Esophagus muscularis mucosa (tissue), 4 donors: ENCODE measurements around the gene HOXB7. TPM values are rescaled to one million over a fixed set of nuclear protein-coding genes. Genes with fewer than 3 reads are reported as not detected.

Source experiments
- DNase-seq: peaks from one replicate; pipeline ENCODE4 v3.0.0-alpha.2; 2017; ENCODE audit errors: extremely low spot score
- H3K27ac ChIP-seq, 4 donors: fragments of 200-600 bp; sonication (generic); replicated peaks in 1 of 4; 1 replicate in 3 of 4; 2 replicates in 1 of 4; pipeline ENCODE4 v1.5.1; 2016 to 2019; ENCODE audit warnings: mild to moderate bottlenecking in 1 of 4
- H3K27me3 ChIP-seq, 4 donors: fragments of 200-600 bp; sonication (generic); one replicate each; pipeline versions ENCODE4 v1.5.1 to v1.6.0; 2016 to 2019
- H3K36me3 ChIP-seq, 4 donors: fragments of 200-600 bp; sonication (generic); one replicate each; pipeline ENCODE4 v1.5.1; 2016 to 2019
- H3K4me1 ChIP-seq, 4 donors: fragments of 200-600 bp; sonication (generic); one replicate each; pipeline ENCODE4 v1.5.1; 2016 to 2019
- H3K4me3 ChIP-seq, 4 donors: fragments of 200-600 bp; sonication (generic); 1 replicate in 2 of 4; 2 replicates in 2 of 4; pipeline ENCODE4 v1.5.1; 2016 to 2019; ENCODE audit warnings: mild to moderate bottlenecking in 4 of 4, moderate library complexity in 1 of 4
- H3K9me3 ChIP-seq, 4 donors: fragments of 200-600 bp; sonication (generic); 1 replicate in 3 of 4; 2 replicates in 1 of 4; pipeline ENCODE4 v1.5.1; 2016 to 2019
- CTCF ChIP-seq, 3 experiments: fragments of 200-600 bp in 2 of 3; fragments of 450-650 bp in 1 of 3; sonication (generic) in 2 of 3; IDR thresholded peaks; one replicate each; pipeline ENCODE4 v1.5.1; 2017 to 2019; ENCODE audit warnings: antibody characterized with exemption in 3 of 3, mild to moderate bottlenecking in 2 of 3, moderate library complexity in 1 of 3
- EP300 ChIP-seq: sonication (generic); formaldehyde crosslinking; IDR thresholded peaks from one replicate; pipeline ENCODE4 v1.6.1; 2017; ENCODE audit warnings: antibody characterized with exemption
- POLR2A ChIP-seq: fragments of 450-650 bp; IDR thresholded peaks from one replicate; pipeline ENCODE4 v1.6.1; 2017; ENCODE audit warnings: antibody characterized with exemption, moderate library complexity, mild to moderate bottlenecking, low read depth
- POLR2AphosphoS5 ChIP-seq, 2 donors: sonication (generic); formaldehyde crosslinking; IDR thresholded peaks; one replicate each; pipeline ENCODE4 v1.6.1; 2017; ENCODE audit warnings: antibody characterized with exemption in 2 of 2
- WGBS: methylation state at CpG from one replicate; pipeline ENCODE4 v1.1.5; 2018; 5-methylcytosine and 5-hydroxymethylcytosine counted together
- intact Hi-C: fragments of 100-400 bp; cut with DNase I; formaldehyde crosslinking; loops from one replicate; pipeline ENCODE4 v1.15.1; 2023
- total RNA-seq, 4 donors: library from RNA; depleted of rRNA; stranded (reverse); fragments of >200 nt; gene quantifications; one replicate each; pipeline versions ENCODE4 v1.1.0 to v1.2.1, GENCODE V29; 2016

The HOXB7 gene
- total RNA-seq, 4 donors from 2014 or later = 0.52 to 1.7 (median 0.66) TPM

GRCh38 chr17:48611681-48612455 is 1.1 kb upstream of the HOXB7 start:
- TF ChIP-seq POLR2A (no peak), EP300 (no peak), POLR2AphosphoS5 (IDR thresholded peaks at IDR 0.05) (no peak), CTCF (IDR thresholded peaks at IDR 0.05) (no peak)
- no peaks in the 10 kb centered on the region for H3K9me3 ChIP-seq
- no peaks in the 10 kb centered on the region for H3K36me3 ChIP-seq
- peak overlapping the region; percentile 45 to 63 (median 50) for H3K4me3 ChIP-seq
- intact Hi-C loops = no loop called here
- DNase-seq = no peak
- no peak overlapping the region for H3K27ac ChIP-seq
- peaks cover 38 to 100% (median 92%) of the 10 kb centered on the region in 4 donors for H3K27me3 ChIP-seq
- WGBS = 6% methylated on average over 31 of the region's 36 CpGs
- H3K4me1 ChIP-seq = peaks cover 47 to 54% (median 52%) of the 10 kb centered on the region in 4 donors

GRCh38 chr17:48611213-48611612 is 396 bp upstream of the HOXB7 start:
- peak overlapping the region; percentile 45 to 63 (median 50) for H3K4me3 ChIP-seq
- no peaks in the 10 kb centered on the region for H3K36me3 ChIP-seq
- H3K4me1 ChIP-seq = peaks cover 47 to 54% (median 52%) of the 10 kb centered on the region in 4 donors
- no peak for TF ChIP-seq CTCF (IDR thresholded peaks at IDR 0.05)
- no peak for TF ChIP-seq POLR2AphosphoS5 (IDR thresholded peaks at IDR 0.05)
- TF ChIP-seq POLR2A = no peak
- no peak for TF ChIP-seq EP300
- DNase-seq = no peak
- intact Hi-C loops = no loop called here
- H3K27ac ChIP-seq = no peak overlapping the region
- H3K27me3 ChIP-seq = peaks cover 36 to 100% (median 92%) of the 10 kb centered on the region in 4 donors
- WGBS = 5% methylated on average over 22 of the region's 22 CpGs
- no peaks in the 10 kb centered on the region for H3K9me3 ChIP-seq

GRCh38 chr17:48609759-48610281 is 997 bp downstream of the HOXB7 start:
- peaks cover 47 to 54% (median 51%) of the 10 kb centered on the region in 4 donors for H3K4me1 ChIP-seq
- DNase-seq = no peak
- 9% methylated on average over 14 of the region's 15 CpGs for WGBS
- H3K36me3 ChIP-seq = no peaks in the 10 kb centered on the region
- no peaks in the 10 kb centered on the region for H3K9me3 ChIP-seq
- TF ChIP-seq CTCF (IDR thresholded peaks at IDR 0.05) (no peak), POLR2AphosphoS5 (IDR thresholded peaks at IDR 0.05) (no peak), EP300 (no peak), POLR2A (no peak)
- peaks cover 41 to 100% (median 92%) of the 10 kb centered on the region in 4 donors for H3K27me3 ChIP-seq
- H3K4me3 ChIP-seq = peak overlapping the region; percentile 45 to 63 (median 50)
- peak overlapping the region in 1 of 4 donors; percentile 20 for H3K27ac ChIP-seq
- intact Hi-C loops = no loop called here

GRCh38 chr17:48609033-48609432 is 1.8 kb downstream of the HOXB7 start:
- intact Hi-C loops = no loop called here
- no peak overlapping the region for H3K4me3 ChIP-seq
- TF ChIP-seq EP300 (no peak), CTCF (IDR thresholded peaks at IDR 0.05) (no peak), POLR2A (no peak), POLR2AphosphoS5 (IDR thresholded peaks at IDR 0.05) (no peak)
- H3K27me3 ChIP-seq = peaks cover 34 to 100% (median 91%) of the 10 kb centered on the region in 4 donors
- no peak overlapping the region for H3K27ac ChIP-seq
- no peaks in the 10 kb centered on the region for H3K9me3 ChIP-seq
- H3K36me3 ChIP-seq = no peaks in the 10 kb centered on the region
- DNase-seq = no peak
- H3K4me1 ChIP-seq = peaks cover 43 to 46% (median 44%) of the 10 kb centered on the region in 4 donors
